ENCODE measurements around the gene IL26. TPM values are rescaled to one million over a fixed set of nuclear protein-coding genes. Genes with fewer than 3 reads are reported as not detected.

Gene IL26
- polyA plus RNA-seq, 1 experiment, result not detected

DNA sequence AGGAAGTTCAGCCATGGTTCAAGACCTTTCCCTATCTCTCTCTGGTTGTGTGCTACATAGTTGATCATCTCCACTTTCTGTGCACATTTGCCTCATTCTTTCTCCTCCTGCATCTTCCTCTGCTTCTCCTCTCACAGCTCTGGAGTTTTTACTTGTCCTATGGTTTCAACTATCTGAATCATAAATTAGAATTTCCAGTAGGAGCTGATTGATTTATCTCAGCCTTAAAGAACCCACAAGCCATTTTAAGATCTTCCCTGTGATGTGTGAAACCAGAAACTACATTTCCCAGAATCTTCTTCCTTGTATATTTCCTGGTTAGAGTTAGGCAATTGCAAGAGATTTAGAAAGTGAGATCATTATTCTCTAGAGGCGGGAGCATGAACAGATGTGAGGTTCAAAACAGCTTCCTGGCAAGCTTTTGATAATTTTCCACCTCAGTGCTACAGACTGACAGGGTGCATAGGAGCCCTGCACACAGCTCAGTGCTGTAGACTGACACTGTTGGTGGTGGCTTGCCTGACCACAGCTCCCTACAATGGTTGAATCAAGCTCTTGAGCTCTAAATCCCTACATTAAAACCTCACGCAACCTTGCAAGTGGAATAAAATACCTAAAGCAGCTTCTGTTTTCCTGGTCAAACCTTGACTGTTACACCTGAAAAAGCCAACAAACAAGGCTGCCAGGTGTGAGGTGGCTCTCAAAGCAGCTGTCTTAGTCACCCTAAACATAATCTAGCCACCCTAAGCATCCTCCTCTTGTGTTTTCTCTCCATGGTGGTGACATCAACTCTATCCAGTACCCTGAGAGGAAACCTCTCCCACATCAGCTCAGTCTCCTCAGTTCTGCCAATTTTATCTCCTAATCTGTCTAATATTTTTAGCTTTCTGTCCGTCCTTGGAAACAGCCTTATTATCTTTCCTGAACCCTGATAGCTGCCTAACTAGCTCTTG, 44.5 kb downstream of the IL26 start:
- Histone ChIP-seq H3K27me3 (ENCODE audit: control insufficient read depth, insufficient read depth, low read length) (peaks cover 1% of the 10 kb centered on the region; the same call in 1 of the 2 replicates), H3K4me3 (ENCODE audit: low read depth, low read length) (no peak overlapping the region), H3K36me3 (ENCODE audit: control insufficient read depth, insufficient read depth, low read length) (no peaks in the 10 kb centered on the region)
- ChIA-PET POLR2A (no interaction called here), CTCF (interaction anchor here (2.2 kb wide), 1 partner anchor 23 kb away, joined by 7 read pairs; no protein-coding TSS in a partner anchor)
- TF ChIP-seq, protein P1, sequence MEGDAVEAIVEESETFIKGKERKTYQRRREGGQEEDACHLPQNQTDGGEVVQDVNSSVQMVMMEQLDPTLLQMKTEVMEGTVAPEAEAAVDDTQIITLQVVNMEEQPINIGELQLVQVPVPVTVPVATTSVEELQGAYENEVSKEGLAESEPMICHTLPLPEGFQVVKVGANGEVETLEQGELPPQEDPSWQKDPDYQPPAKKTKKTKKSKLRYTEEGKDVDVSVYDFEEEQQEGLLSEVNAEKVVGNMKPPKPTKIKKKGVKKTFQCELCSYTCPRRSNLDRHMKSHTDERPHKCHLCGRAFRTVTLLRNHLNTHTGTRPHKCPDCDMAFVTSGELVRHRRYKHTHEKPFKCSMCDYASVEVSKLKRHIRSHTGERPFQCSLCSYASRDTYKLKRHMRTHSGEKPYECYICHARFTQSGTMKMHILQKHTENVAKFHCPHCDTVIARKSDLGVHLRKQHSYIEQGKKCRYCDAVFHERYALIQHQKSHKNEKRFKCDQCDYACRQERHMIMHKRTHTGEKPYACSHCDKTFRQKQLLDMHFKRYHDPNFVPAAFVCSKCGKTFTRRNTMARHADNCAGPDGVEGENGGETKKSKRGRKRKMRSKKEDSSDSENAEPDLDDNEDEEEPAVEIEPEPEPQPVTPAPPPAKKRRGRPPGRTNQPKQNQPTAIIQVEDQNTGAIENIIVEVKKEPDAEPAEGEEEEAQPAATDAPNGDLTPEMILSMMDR (IDR thresholded peaks at IDR 0.05; ENCODE audit: insufficient read depth, low read depth, low read length), result no peak
- no peak for DNase-seq (ENCODE audit: low read depth)

DNA sequence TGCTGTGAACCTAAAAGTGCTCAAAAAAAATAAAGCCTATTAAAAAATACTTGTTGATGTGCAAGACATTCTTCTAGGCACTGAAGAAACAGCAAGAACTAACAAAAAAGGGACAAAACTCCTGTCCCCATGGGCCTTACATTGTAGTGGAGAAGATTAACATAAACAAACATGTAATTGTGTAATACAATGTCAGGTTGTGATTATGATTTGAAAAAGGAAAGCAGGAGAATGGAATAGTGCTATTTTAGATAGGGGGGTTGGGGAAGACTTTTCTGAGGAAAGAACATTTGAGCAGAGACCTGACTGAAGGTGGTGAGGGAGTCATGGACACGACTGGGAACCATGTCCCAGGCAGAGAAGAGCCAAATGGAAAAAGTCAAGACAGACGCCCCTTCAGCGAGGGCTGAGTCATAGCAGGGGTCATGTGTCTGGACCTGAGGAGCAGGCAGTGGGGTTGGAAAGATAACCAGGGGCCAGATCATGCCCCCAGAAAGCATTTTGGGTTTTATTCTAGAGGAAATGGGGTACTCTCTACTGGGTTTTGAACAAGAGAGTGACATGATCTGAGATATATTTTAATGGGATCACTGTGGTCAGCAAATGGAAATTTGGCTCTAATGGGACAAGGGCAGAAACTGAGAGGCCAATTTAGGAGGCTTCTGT, 46.7 kb downstream of the IL26 start:
- ChIA-PET CTCF (no interaction called here), POLR2A (no interaction called here)

DNA sequence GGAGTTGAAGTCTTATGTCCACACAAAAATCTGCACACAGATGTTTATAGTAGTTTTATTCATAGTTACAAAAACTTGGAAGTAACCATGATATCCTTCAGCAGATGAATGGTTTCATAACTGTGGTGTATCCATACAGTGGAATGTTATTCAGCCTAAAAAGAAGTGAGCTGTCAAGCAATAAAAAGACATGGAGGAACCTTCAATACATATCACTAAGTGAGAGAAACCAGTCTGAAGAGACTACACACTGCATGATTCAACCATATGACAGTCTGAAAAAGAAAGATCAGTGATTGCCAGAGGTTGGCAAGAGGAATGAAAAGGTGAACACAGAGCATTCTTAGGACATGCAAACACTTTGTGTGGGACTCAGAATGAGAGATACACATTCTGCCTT, 47.4 kb downstream of the IL26 start:
- TF ChIP-seq, protein P1 (IDR thresholded peaks at IDR 0.05; ENCODE audit: insufficient read depth, low read depth, low read length), result no peak
- CTCF ChIA-PET, result no interaction called here
- POLR2A ChIA-PET, result no interaction called here
- DNase-seq (ENCODE audit: low read depth), result no peak
- H3K27me3 ChIP-seq (ENCODE audit: control insufficient read depth, insufficient read depth, low read length), result peaks cover 1% of the 10 kb centered on the region; the same call in 1 of the 2 replicates
- H3K36me3 ChIP-seq (ENCODE audit: control insufficient read depth, insufficient read depth, low read length), result no peaks in the 10 kb centered on the region
- no peak overlapping the region for H3K4me3 ChIP-seq (ENCODE audit: low read depth, low read length)

More for the DNA sequence above, 46.7 kb downstream of the IL26 start:
- TF ChIP-seq, protein P1 (IDR thresholded peaks at IDR 0.05; ENCODE audit: insufficient read depth, low read depth, low read length), result no peak
- H3K4me3 ChIP-seq (ENCODE audit: low read depth, low read length), result no peak overlapping the region
- H3K27me3 ChIP-seq (ENCODE audit: control insufficient read depth, insufficient read depth, low read length), result peaks cover 1% of the 10 kb centered on the region; the same call in 1 of the 2 replicates
- no peaks in the 10 kb centered on the region for H3K36me3 ChIP-seq (ENCODE audit: control insufficient read depth, insufficient read depth, low read length)
- no peak for DNase-seq (ENCODE audit: low read depth)

DNA sequence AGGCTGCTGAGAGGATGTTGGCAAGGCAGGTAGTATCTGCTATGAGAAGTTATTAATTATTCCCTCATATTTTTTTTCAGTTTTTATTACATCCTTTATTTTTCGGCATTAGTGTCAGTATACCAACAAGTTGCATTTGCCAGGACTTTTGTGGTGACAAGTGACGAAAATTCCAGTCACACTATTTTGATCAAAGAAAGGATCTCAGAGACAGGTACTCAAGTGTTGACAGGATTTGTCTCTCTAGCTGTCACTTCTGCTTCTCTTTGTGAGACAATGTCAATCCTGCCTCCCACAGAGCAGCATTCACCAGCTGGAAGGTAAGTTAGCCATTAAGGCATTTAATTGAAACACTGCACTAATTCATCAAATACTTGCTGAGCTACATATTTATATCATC, 48.0 kb downstream of the IL26 start:
- Histone ChIP-seq H3K4me3 (ENCODE audit: low read depth, low read length) (no peak overlapping the region), H3K36me3 (ENCODE audit: control insufficient read depth, insufficient read depth, low read length) (no peaks in the 10 kb centered on the region), H3K27me3 (ENCODE audit: control insufficient read depth, insufficient read depth, low read length) (peaks cover 1% of the 10 kb centered on the region; the same call in 1 of the 2 replicates)
- CTCF ChIA-PET, result interaction anchor here (2.0 kb wide), 1 partner anchor 19 kb away, joined by 9 read pairs; the partner anchor contains the start of gene IFNG
- no peak for DNase-seq (ENCODE audit: low read depth)
- POLR2A ChIA-PET, result no interaction called here
- TF ChIP-seq, protein P1 (IDR thresholded peaks at IDR 0.05; ENCODE audit: insufficient read depth, low read depth, low read length), result no peak

DNA sequence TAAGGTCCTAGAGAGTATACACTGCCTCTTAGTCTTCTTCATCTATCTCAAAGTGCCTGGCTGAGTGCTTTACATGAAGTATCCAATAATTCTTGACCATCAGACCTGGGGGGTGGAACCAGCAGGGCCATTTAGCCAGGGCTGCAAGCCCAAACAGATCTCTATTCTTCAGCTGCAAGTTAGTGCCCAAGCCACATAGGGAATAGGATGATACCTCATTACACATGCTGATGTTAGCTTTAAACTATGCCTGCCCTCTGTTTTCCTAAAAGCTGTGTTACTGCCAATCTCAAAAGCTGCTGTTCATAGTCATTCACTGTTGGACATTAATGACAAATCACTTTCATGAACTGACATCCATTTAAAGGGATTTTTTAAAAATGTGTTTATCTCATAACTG, 49.4 kb downstream of the IL26 start:
- Histone ChIP-seq H3K27me3 (ENCODE audit: control insufficient read depth, insufficient read depth, low read length) (peaks cover 1% of the 10 kb centered on the region; the same call in 1 of the 2 replicates), H3K36me3 (ENCODE audit: control insufficient read depth, insufficient read depth, low read length) (no peaks in the 10 kb centered on the region), H3K4me3 (ENCODE audit: low read depth, low read length) (no peak overlapping the region)
- POLR2A ChIA-PET, result no interaction called here
- DNase-seq (ENCODE audit: low read depth), result no peak
- TF ChIP-seq, protein P1 (IDR thresholded peaks at IDR 0.05; ENCODE audit: insufficient read depth, low read depth, low read length), result no peak
- CTCF ChIA-PET, result interaction anchor here (1.4 to 2.0 kb wide), 2 partner anchors 17 to 47 kb away, joined by 3 to 9 read pairs; partner anchors contain the start of gene IFNG
